ENCODE results near the gene LHFPL3. TPM values are rescaled to one million over a fixed set of nuclear protein-coding genes. Genes with fewer than 3 reads are reported as not detected.

LHFPL3 gene
- total RNA-seq, 1 experiment from 2014 or later: not detected

GRCh38 chr7:104955276-104955675 is 626.9 kb downstream of the LHFPL3 start (continued):
- TF ChIP-seq FOSL1 (IDR thresholded peaks at IDR 0.05; ENCODE audit: low read depth) (no peak), EGR1 (IDR thresholded peaks at IDR 0.05; ENCODE audit: low read depth) (no peak), ZFX (IDR thresholded peaks at IDR 0.05) (no peak), ZBTB33 (IDR thresholded peaks at IDR 0.05; ENCODE audit: extremely low read depth, insufficient replicate concordance, low read length) (no peak), CBX3 (IDR thresholded peaks at IDR 0.05; ENCODE audit: low read depth) (no peak), YY1 (IDR thresholded peaks at IDR 0.05; ENCODE audit: extremely low read depth, insufficient replicate concordance, low read depth, low read length) (no peak), ZNF274 (IDR thresholded peaks at IDR 0.05; ENCODE audit: low read depth, low read length) (no peak), SRF (IDR thresholded peaks at IDR 0.05; ENCODE audit: low read depth) (no peak)

Other genes starting within 250 kb of the LHFPL3 start
- gene ORC5, start 120.6 kb upstream of the LHFPL3 start, total RNA-seq (2021; ENCODE audit: unreplicated experiment): 30.2 TPM